Subcutaneous abdominal adipose tissue (tissue), 5 donors: Measurements from ENCODE around the gene TBC1D8.
A peak's percentile ranks its signal among the peaks of the same experiment; 100 is the strongest.

Experiments used
- H3K27ac ChIP-seq: one replicate; pipeline ENCODE4 v1.7.0; 2013; ENCODE audit warnings: low read depth, mild to moderate bottlenecking, inconsistent platforms, low read length, moderate library complexity
- H3K27me3 ChIP-seq, 5 donors: one replicate each; pipeline ENCODE4 v1.7.0; 2013; ENCODE audit warnings: low read length in 5 of 5, inconsistent platforms in 1 of 5; ENCODE audit not compliant: control insufficient read depth in 5 of 5, insufficient read depth in 4 of 5
- H3K36me3 ChIP-seq, 5 donors: one replicate each; pipeline ENCODE4 v1.7.0; 2013; ENCODE audit warnings: low read length in 5 of 5; ENCODE audit not compliant: control insufficient read depth in 5 of 5, insufficient read depth in 5 of 5
- H3K4me1 ChIP-seq, 5 donors: one replicate each; pipeline ENCODE4 v1.7.0; 2013; ENCODE audit warnings: low read length in 5 of 5, mild to moderate bottlenecking in 3 of 5, moderate library complexity in 1 of 5; ENCODE audit not compliant: control insufficient read depth in 5 of 5, insufficient read depth in 5 of 5
- H3K4me3 ChIP-seq, 5 donors: one replicate each; pipeline ENCODE4 v1.7.0; 2013; ENCODE audit warnings: low read length in 5 of 5, low read depth in 1 of 5
- H3K9ac ChIP-seq, 5 donors: one replicate each; pipeline ENCODE4 v1.7.0; 2013; ENCODE audit warnings: low read length in 5 of 5, mild to moderate bottlenecking in 4 of 5, moderate library complexity in 3 of 5
- H3K9me3 ChIP-seq, 5 donors: one replicate each; pipeline ENCODE4 v1.7.0; 2013; ENCODE audit warnings: low read length in 5 of 5; ENCODE audit not compliant: control insufficient read depth in 5 of 5
- donor health status: healthy.
- donor health status: healthy.
- donor health status: healthy.
- donor health status: healthy.
- donor health status: healthy.

The TBC1D8 gene

GRCh38 chr2:101023327-101024107 lies 127.7 kb downstream of the TBC1D8 start:
- Histone ChIP-seq H3K36me3 (peaks cover 3 to 50% (median 32%) of the 10 kb centered on the region in 5 donors), H3K27me3 (no peaks in the 10 kb centered on the region), H3K27ac (no peak overlapping the region), H3K4me1 (peaks cover 0 to 8% (median 0%) of the 10 kb centered on the region in 5 donors), H3K4me3 (no peak overlapping the region), H3K9me3 (no peaks in the 10 kb centered on the region), H3K9ac (no peak overlapping the region)

GRCh38 chr2:101022221-101022620 lies 129.0 kb downstream of the TBC1D8 start:
- Histone ChIP-seq H3K9ac (no peak overlapping the region), H3K27me3 (no peaks in the 10 kb centered on the region), H3K36me3 (peaks cover 6 to 40% (median 27%) of the 10 kb centered on the region in 5 donors), H3K4me3 (no peak overlapping the region), H3K27ac (no peak overlapping the region), H3K9me3 (no peaks in the 10 kb centered on the region), H3K4me1 (peaks cover 0 to 8% (median 0%) of the 10 kb centered on the region in 5 donors)

GRCh38 chr2:101018934-101019333 lies 132.2 kb downstream of the TBC1D8 start:
- Histone ChIP-seq H3K27ac (no peak overlapping the region), H3K9me3 (no peaks in the 10 kb centered on the region), H3K27me3 (no peaks in the 10 kb centered on the region), H3K4me1 (no peaks in the 10 kb centered on the region), H3K4me3 (no peak overlapping the region), H3K9ac (no peak overlapping the region), H3K36me3 (peaks cover 4 to 25% (median 25%) of the 10 kb centered on the region in 5 donors)

- no peaks in the 10 kb centered on the region for H3K4me1 ChIP-seq
- H3K9me3 ChIP-seq: no peaks in the 10 kb centered on the region
- H3K36me3 ChIP-seq: peaks cover 3 to 28% (median 25%) of the 10 kb centered on the region in 5 donors
- no peak overlapping the region for H3K9ac ChIP-seq
- H3K27me3 ChIP-seq: no peaks in the 10 kb centered on the region
- H3K27ac ChIP-seq: no peak overlapping the region
- H3K4me3 ChIP-seq: no peak overlapping the region
Measured at GRCh38 chr2:101017371-101017770, 133.8 kb downstream of the TBC1D8 start.

- Histone ChIP-seq H3K4me3 (no peak overlapping the region), H3K27me3 (no peaks in the 10 kb centered on the region), H3K36me3 (peaks cover 7 to 29% (median 21%) of the 10 kb centered on the region in 5 donors), H3K27ac (no peak overlapping the region), H3K9me3 (no peaks in the 10 kb centered on the region), H3K9ac (no peak overlapping the region), H3K4me1 (no peaks in the 10 kb centered on the region)
Measured at GRCh38 chr2:101014264-101014857, 136.8 kb downstream of the TBC1D8 start.

- no peaks in the 10 kb centered on the region for H3K27me3 ChIP-seq
- no peaks in the 10 kb centered on the region for H3K9me3 ChIP-seq
- H3K27ac ChIP-seq: no peak overlapping the region
- H3K4me3 ChIP-seq: no peak overlapping the region
- H3K4me1 ChIP-seq: no peaks in the 10 kb centered on the region
- H3K36me3 ChIP-seq: peaks cover 5 to 38% (median 23%) of the 10 kb centered on the region in 5 donors
- no peak overlapping the region for H3K9ac ChIP-seq
Measured at GRCh38 chr2:101012706-101013181, 138.4 kb downstream of the TBC1D8 start.

- Histone ChIP-seq H3K4me3 (no peak overlapping the region), H3K27ac (no peak overlapping the region), H3K9ac (no peak overlapping the region)
Measured at GRCh38 chr2:101012054-101012705, 139.0 kb downstream of the TBC1D8 start.

GRCh38 chr2:101011152-101011551 lies 140.0 kb downstream of the TBC1D8 start:
- Histone ChIP-seq H3K4me3 (no peak overlapping the region), H3K9ac (no peak overlapping the region), H3K36me3 (peaks cover 15 to 54% (median 39%) of the 10 kb centered on the region in 5 donors), H3K9me3 (no peaks in the 10 kb centered on the region), H3K27me3 (no peaks in the 10 kb centered on the region), H3K4me1 (no peaks in the 10 kb centered on the region), H3K27ac (no peak overlapping the region)

More at GRCh38 chr2:101012054-101012705, 139.0 kb downstream of the TBC1D8 start:
- no peaks in the 10 kb centered on the region for H3K27me3 ChIP-seq
- no peaks in the 10 kb centered on the region for H3K4me1 ChIP-seq
- peaks cover 7 to 44% (median 29%) of the 10 kb centered on the region in 5 donors for H3K36me3 ChIP-seq
- no peaks in the 10 kb centered on the region for H3K9me3 ChIP-seq

- Histone ChIP-seq H3K4me1 (peaks cover 0 to 22% (median 15%) of the 10 kb centered on the region in 5 donors), H3K36me3 (peaks cover 25 to 78% (median 66%) of the 10 kb centered on the region in 5 donors), H3K27me3 (no peaks in the 10 kb centered on the region), H3K9me3 (no peaks in the 10 kb centered on the region), H3K9ac (peak overlapping the region in 1 of 5 donors; percentile 21), H3K27ac (no peak overlapping the region), H3K4me3 (no peak overlapping the region)
Measured at GRCh38 chr2:101007415-101008345, 143.5 kb downstream of the TBC1D8 start.
